DND-41 (cell line): ENCODE results near the gene DLG2.

Experiments
- ATAC-seq: fragments of 200-7000 bp; cut with Tn5 transposase; 3 replicates; pipeline ENCODE4 v1.9.1; 2021; ENCODE audit warnings: low read depth; ENCODE audit not compliant: insufficient read depth
- DNase-seq: peaks from one replicate; pipeline ENCODE4 v3.0.0-alpha.2; 2020
- H2AFZ ChIP-seq: 2 replicates; pipeline ENCODE4 v1.6.0; 2012; ENCODE audit warnings: low read depth, low read length
- H3K27ac ChIP-seq: 2 replicates; pipeline ENCODE4 v1.5.1; 2012; ENCODE audit warnings: low read length, inconsistent platforms
- H3K27me3 ChIP-seq: fragments of 200-600 bp; sonication (generic); 2 replicates; pipeline ENCODE4 v1.6.0; 2012; ENCODE audit warnings: low read length, mild to moderate bottlenecking, inconsistent platforms; ENCODE audit not compliant: insufficient read depth, poor library complexity
- H3K36me3 ChIP-seq: 2 replicates; pipeline ENCODE4 v1.5.1; 2012; ENCODE audit warnings: low read length, inconsistent platforms; ENCODE audit not compliant: insufficient read depth
- H3K4me1 ChIP-seq: 2 replicates; pipeline ENCODE4 v1.5.1; 2012; ENCODE audit warnings: mild to moderate bottlenecking, low read length; ENCODE audit not compliant: insufficient read depth
- H3K4me2 ChIP-seq: 2 replicates; pipeline ENCODE4 v1.6.0; 2012; ENCODE audit warnings: mild to moderate bottlenecking, moderate library complexity, low read length, inconsistent platforms; ENCODE audit not compliant: insufficient read depth
- H3K4me3 ChIP-seq, 2 experiments: fragments of 200-600 bp in 1 of 2; shearing (Covaris generic) in 1 of 2; 2 replicates each; pipeline ENCODE4 v1.5.1; 2012 to 2016; ENCODE audit warnings: inconsistent platforms in 2 of 2, low read length in 2 of 2, mild to moderate bottlenecking in 2 of 2, low read depth in 1 of 2, moderate library complexity in 1 of 2
- H3K79me2 ChIP-seq: 2 replicates; pipeline ENCODE4 v1.6.0; 2012; ENCODE audit warnings: low read length, inconsistent platforms; ENCODE audit not compliant: insufficient read depth
- H3K9ac ChIP-seq: 2 replicates; pipeline ENCODE4 v1.6.0; 2012; ENCODE audit warnings: low read depth, mild to moderate bottlenecking, inconsistent platforms, low read length, moderate library complexity
- H3K9me3 ChIP-seq: 2 replicates; pipeline ENCODE4 v1.5.1; 2012; ENCODE audit warnings: low read length, moderate library complexity, mild to moderate bottlenecking, inconsistent platforms; ENCODE audit not compliant: insufficient read depth, severe bottlenecking
- H4K20me1 ChIP-seq: 2 replicates; pipeline ENCODE4 v1.6.0; 2012; ENCODE audit warnings: low read length; ENCODE audit not compliant: insufficient read depth
- CTCF ChIP-seq: IDR thresholded peaks from 2 replicates; pipeline ENCODE4 v1.5.1; 2012; ENCODE audit warnings: borderline replicate concordance, low read length, moderate library complexity, mild to moderate bottlenecking; ENCODE audit not compliant: poor library complexity, severe bottlenecking; ENCODE audit errors: extremely low read depth
- EZH2 ChIP-seq: IDR thresholded peaks from 3 replicates; pipeline ENCODE4 v1.6.1; 2012; ENCODE audit warnings: borderline replicate concordance, low read depth, mild to moderate bottlenecking, moderate library complexity, low read length, inconsistent platforms; ENCODE audit not compliant: severe bottlenecking

Gene DLG2

GRCh38 chr11:83566950-83567349, 2060.2 kb downstream of the DLG2 start:
- Histone ChIP-seq H2AFZ (no peak overlapping the region), H3K36me3 (no peaks in the 10 kb centered on the region), H3K4me2 (no peak overlapping the region), H4K20me1 (no peaks in the 10 kb centered on the region), H3K27ac (no peak overlapping the region), H3K79me2 (no peaks in the 10 kb centered on the region), H3K4me1 (no peaks in the 10 kb centered on the region), H3K27me3 (no peaks in the 10 kb centered on the region), H3K9ac (no peak overlapping the region), H3K9me3 (no peaks in the 10 kb centered on the region), H3K4me3 (no peak overlapping the region)
- TF ChIP-seq CTCF (no peak), EZH2 (no peak)
- ATAC-seq (no peak), DNase-seq (no peak)

- H3K9me3 ChIP-seq, result no peaks in the 10 kb centered on the region
- TF ChIP-seq EZH2, result no peak
- TF ChIP-seq CTCF, result no peak
- no peaks in the 10 kb centered on the region for H3K36me3 ChIP-seq
- H3K27me3 ChIP-seq, result no peaks in the 10 kb centered on the region
- H3K9ac ChIP-seq, result no peak overlapping the region
- DNase-seq, result no peak
- H3K4me3 ChIP-seq, result no peak overlapping the region
- no peak for ATAC-seq
- H3K27ac ChIP-seq, result no peak overlapping the region
- H2AFZ ChIP-seq, result no peak overlapping the region
- no peak overlapping the region for H3K4me2 ChIP-seq
- no peaks in the 10 kb centered on the region for H3K4me1 ChIP-seq
- no peaks in the 10 kb centered on the region for H3K79me2 ChIP-seq
- H4K20me1 ChIP-seq, result no peaks in the 10 kb centered on the region
Observed at GRCh38 chr11:83564870-83565269, 2062.3 kb downstream of the DLG2 start.

- Histone ChIP-seq H2AFZ (no peak overlapping the region), H3K4me3 (no peak overlapping the region), H3K36me3 (no peaks in the 10 kb centered on the region), H3K4me1 (no peaks in the 10 kb centered on the region), H3K9me3 (no peaks in the 10 kb centered on the region), H3K9ac (no peak overlapping the region), H3K4me2 (no peak overlapping the region), H4K20me1 (no peaks in the 10 kb centered on the region), H3K27me3 (no peaks in the 10 kb centered on the region), H3K27ac (no peak overlapping the region), H3K79me2 (no peaks in the 10 kb centered on the region)
- ATAC-seq, result no peak
- no peak for DNase-seq
- TF ChIP-seq CTCF (no peak), EZH2 (no peak)
Observed at GRCh38 chr11:83558281-83558680, 2068.9 kb downstream of the DLG2 start.

GRCh38 chr11:83557653-83558052, 2069.5 kb downstream of the DLG2 start:
- Histone ChIP-seq H3K4me2 (no peak overlapping the region), H3K36me3 (no peaks in the 10 kb centered on the region), H3K4me1 (no peaks in the 10 kb centered on the region), H4K20me1 (no peaks in the 10 kb centered on the region), H3K4me3 (no peak overlapping the region), H3K27ac (no peak overlapping the region), H3K27me3 (no peaks in the 10 kb centered on the region), H3K9ac (no peak overlapping the region), H3K9me3 (no peaks in the 10 kb centered on the region), H3K79me2 (no peaks in the 10 kb centered on the region), H2AFZ (no peak overlapping the region)
- DNase-seq (no peak), ATAC-seq (no peak)
- TF ChIP-seq CTCF (no peak), EZH2 (no peak)
